DMS 273 (cell line): Measurements from ENCODE around the gene MAFF.
A peak's percentile ranks its signal among the peaks of the same experiment; 100 is the strongest.

Source experiments
- DNase-seq: peaks from one replicate; lab custom pipeline; 2025; ENCODE audit not compliant: unreplicated experiment; lab: John Stamatoyannopoulos, UW

MAFF gene

DNA sequence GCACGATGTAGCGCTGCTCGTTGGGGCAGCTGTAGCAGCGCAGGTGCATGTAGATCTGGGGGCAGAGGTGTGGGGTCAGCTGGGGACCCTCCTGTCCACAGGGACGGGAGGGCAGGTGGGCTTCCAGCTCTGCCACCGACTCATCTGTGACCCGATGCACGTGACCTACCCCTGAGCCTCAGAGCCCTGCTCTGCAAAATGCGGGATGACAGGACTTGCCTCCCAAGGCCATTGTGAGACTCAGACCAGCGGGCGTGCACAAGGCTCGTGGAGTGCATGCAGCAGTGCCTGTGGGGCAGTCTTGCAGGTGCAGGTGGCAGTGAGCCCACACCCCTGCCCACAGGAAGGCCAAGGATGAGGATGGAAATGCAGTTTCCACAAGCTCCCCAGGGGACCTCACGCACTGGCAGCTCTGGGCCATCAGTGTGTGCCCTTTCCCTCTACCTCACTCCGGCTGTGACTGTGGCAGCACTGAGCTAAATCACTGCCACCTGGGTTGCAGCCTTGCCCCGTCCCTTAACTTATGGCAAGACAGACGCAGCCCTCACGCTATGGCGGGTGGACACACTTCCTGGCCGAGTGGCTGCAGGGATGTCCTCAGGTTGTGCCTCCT lies 44.4 kb downstream of the MAFF start:
- no peak for DNase-seq

DNA sequence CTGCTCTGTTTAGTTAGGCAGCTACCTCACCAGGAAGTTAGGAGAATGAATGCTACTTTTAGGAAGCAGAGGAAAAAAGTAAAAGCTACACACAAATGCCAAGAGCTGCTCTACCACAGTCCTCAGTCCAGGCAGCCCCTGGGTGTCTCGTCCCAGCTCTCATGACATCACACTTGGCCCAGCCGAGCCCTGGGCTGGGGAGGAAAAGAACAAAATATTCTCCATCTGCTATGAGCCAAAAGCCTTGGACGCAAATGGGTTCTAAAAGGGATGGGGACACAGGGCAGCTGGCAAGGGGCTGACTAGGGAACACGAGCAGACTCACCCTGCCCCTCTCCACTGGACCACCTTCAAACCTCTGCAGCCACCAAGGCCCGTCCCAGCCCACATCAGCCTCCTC lies 44.9 kb downstream of the MAFF start:
- peak; percentile 36 for DNase-seq

DNA sequence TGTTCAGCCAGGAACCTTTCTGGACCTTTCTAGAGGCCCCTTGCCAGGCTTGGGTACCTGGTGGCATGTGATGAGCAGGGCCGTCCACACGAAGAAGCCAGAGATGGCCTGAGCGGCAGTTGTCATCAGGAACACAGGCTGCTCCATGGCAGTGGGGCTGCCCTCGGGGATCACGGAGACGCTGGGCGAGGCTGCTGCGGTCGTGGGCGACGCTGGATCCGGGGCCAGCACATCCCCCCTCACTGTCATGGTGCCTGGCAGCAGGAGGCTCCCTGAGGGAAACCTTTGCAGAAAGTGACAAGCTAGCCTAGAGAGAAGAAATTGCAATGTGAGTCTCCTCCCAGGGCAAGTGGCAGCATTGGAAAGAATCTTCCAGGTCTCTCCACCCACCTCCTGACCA lies 45.9 kb downstream of the MAFF start:
- no peak for DNase-seq

DNA sequence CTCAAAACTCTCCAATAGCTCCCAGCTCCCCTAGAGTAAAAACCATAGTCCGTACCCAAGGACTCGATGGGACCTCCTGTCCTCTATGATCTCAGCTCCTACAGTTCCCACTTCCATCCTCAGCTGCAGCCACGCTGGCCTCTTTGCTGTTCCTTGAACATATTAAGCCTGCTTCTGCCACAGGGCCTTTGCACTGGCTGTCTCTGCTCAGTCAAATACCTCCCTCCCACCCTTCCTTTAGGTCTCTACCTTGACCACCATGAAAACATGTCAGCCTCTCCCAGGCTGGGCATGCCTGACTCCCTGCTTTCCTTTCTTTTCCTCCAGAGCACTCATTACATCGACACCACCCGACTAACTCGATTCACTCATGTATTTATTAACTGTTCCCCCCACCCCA lies 46.5 kb downstream of the MAFF start:
- DNase-seq, result no peak

DNA sequence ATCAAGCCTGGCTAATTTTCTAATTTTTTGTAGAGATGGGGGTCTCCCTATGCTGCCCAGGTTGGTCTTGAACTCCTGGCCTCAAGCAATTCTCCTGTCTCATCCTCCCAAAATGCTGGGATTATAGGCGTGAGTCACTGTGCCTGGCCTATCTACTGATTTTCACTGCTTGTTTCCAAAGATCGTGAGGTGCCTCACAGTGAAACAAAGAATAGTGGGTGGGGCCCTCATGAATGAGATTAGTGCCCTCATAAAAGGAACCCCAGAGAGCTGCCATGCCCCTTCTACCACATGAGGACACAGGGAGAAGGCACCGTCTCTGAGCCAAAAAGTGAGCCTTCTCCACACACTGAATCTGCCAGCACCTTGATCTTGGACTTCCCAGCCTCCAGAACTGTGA lies 47.5 kb downstream of the MAFF start:
- DNase-seq, result no peak

DNA sequence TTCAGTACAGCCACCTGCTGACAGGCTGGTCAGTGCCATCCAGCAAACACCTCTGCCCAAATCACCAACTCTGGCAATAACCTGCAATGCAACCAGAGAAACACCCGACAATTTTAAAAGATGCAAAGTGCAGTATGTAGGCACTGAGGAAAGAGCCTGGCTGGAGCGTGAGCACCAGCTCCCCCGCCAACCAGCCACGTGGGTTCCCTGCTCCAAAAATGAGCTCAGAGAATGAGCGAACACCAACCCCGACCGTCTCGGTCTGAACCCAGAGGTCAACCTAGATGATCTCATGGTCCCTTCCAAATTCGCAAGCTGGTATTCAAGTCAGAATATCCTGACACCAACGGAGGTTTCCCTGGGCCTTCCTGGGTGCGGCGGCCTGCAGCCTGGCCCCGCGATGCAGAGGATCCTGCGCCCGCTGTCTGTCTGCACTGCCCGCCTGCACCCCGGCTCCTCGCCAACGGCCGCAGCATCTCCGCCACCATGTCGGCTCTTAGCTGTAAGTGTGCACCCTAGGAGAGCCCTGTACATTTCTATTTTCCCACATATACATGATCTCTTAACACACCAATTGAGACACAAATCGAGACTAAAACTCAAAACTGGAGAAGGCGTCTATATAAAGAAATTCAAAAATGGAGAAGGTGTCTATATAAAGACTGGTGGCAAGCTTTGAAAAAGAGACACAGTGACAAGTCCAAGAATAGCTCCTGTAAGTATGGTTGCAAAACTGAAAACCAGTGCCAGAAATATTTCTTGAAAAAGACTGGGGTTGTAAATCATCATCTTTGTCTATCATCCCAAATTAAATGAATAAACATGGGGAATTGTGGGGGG lies 48.2 kb downstream of the MAFF start:
- DNase-seq, result no peak

DNA sequence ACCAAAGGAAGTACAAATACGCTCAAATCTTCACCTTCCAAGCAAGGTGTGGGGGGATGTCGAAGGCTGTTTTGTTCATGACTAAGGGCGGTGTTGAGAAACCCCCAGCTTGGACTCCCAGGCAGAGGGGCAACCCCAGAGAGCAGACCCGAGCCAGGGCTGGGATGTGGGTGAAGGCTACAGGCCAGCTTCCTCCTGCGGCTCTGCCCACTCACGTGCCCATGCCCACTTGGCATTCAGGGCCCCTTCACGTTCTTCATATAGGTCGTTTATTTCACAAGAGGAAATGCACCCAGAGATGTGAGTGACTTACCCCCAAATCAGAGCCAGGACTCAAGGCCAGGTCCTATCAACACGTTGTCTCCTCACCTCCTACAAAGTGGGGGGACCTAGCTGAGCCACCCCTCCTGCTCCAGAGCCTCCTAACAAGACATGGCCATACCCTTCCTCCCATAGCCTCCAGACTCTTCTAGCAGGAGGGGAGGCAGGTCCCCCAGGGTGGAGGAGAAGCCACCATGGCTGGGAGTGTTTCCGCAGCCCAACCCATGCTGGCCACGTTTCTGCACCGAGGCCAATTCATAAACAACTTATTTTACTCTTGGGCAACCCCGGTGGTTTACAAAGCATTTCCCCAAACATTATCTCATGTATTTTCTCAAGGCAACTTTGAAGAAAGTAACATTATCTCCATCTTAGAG lies 49.0 kb downstream of the MAFF start:
- DNase-seq, result no peak

DNA sequence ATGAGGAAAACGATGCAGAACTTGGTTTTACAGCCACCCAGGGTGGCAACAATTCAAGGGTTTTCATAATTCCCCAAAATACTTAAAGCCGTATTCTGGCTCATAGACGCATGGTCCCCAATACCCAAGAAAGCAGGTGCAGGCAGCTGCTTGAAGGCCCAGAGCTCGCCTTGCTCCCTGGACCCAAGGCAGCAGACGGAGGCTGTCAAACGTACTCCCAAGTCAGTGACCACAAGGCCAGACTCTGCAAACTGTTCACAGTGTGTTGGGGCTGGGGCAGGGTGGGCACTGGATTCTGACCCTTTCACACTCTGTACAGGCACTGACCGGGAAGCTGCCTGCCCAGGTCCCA lies 49.5 kb downstream of the MAFF start:
- no peak for DNase-seq

DNA sequence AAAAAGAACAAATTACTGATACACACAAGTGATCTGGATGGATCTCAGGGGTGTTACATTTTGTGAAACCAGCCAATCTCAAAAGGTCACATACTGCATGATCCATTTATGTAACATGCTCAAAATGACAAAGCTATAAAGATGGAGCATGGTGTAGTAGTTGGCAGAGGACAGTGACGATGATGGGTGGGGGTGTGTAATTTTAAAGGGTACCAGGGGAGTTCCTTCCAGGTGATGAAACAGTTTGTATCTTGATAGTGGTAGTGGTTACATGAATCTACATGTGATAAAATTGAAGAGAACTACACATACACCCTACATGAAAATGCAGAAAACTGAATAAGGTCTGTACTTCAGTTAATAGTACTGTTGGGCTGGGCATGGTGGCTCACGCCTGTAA lies 53.9 kb downstream of the MAFF start:
- no peak for DNase-seq

DNA sequence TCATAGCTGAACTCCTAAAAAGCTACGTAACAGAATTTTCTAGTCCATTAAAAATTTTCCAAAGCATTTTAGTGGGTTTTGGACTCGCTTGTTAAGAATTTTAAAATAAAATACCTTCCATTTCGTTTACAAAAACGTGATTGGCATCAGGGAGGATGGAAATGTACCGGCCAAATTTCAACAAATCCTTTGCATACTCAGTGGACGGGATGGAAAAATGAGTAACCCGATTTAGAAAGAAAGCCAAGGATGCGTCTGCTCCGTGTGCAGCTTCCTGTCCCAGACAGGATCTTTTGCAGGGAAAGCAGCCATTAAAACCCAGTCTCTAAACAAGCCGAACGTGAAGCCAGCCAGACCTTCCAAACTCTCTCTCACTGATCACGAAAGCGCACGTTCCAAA lies 55.4 kb downstream of the MAFF start:
- DNase-seq, result no peak

DNA sequence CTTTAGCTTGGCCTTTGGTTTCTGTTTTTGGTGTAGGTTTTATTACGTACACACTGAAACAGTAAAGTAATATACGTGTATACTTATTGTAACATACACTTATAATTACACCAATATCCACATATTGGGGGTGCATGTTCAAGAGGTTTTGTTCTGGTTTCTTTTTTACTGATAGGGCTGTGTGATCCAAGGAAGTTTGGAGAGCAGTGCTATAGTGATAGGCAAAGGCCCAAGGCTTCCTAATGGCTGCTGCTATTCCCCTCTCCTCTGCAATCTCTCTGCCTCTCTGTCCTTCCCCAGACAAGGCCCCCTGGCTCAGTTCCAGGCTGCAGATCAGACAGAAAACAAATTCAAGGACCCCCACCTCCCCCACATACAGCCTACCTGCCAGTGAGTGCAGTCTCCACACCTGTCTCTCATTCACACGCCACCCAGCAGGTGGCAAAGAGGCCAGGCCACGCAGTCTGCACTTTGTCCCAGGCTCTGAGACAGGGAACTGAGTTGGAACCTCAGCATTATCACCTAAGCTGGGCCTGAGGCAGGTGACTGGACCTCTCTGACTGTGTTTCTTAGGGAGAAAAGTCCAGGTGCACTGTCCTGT lies 56.0 kb downstream of the MAFF start:
- no peak for DNase-seq

DNA sequence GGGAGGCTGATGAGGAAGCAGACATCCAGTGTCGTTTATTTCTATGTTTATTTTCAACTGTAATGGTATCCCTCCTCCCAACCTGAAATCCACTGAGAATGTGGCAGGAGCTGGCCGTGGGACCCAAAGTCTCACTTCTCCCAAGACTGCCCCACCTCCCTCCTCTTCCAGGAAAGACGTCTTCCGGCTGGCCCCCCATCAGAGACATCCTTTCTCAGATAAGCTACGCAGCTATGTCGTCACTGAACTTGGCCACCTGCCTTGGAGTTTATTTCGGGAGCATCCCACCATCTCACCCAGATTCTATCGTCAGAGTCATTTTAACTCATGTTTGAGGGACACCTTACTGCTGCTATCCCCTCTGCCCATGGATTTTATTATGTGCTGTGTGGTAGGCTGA lies 57.1 kb downstream of the MAFF start:
- DNase-seq, result no peak

DNA sequence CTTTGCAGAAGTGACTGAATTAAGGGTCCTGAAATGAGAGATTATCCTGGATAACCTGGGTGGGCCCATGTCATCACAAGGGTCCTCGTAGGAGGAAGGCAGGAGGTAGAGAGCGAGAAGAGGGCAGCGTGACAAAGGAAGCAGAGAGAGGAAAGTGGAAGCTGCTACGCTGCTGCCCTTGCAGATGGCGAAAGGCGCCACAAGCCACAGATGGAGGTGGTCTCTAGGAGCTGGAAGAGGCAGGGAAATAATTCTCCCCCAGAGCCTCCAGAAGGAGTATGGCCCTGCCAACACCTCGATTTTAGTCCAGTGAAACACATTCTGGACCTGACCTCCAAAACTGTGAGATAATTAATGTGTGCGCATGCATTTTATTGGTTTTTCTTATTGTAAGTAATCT lies 57.6 kb downstream of the MAFF start:
- no peak for DNase-seq

DNA sequence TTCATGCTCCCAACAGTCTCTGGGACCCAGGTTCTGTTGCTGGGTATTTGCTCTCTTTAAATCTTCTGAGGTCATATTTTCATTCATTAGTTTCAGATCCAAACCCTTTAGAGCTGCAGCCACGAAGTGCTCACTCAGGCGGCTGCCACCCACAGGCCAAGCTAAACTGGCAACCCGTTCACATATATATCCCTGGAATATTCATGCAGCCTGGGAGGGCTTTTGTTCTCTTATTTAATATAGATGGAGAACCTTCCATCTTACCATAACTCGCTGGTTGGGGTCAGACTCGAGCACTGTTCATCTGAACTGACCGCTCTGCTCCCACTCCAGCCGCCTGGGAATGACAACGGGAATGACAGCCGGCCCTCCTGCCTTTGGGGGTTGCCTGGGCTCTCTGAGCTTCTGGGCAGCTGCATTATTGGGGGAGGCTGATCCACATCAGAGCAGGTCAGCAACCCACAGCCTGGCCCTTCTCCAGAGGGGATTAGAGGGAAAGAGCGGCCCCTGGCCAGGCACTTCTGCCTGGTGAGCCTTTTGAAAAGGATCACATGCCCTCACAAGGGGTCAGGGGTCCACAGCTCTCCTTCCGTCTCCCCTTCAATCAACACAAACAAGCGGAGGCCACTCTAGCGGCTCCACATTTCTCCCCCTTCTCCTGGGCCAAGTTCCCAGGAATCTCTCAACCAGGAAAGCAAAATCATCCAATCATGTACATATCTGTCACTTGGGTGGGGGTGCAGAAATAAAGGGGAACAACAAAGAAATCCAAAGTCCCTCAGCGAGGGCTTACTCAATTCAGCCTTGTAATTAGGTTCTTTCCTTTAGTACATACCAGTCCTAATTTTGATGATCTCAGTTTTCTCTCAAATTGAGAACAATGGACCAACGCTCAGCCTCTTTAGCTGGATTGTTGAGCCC lies 59.2 kb downstream of the MAFF start:
- no peak for DNase-seq

DNA sequence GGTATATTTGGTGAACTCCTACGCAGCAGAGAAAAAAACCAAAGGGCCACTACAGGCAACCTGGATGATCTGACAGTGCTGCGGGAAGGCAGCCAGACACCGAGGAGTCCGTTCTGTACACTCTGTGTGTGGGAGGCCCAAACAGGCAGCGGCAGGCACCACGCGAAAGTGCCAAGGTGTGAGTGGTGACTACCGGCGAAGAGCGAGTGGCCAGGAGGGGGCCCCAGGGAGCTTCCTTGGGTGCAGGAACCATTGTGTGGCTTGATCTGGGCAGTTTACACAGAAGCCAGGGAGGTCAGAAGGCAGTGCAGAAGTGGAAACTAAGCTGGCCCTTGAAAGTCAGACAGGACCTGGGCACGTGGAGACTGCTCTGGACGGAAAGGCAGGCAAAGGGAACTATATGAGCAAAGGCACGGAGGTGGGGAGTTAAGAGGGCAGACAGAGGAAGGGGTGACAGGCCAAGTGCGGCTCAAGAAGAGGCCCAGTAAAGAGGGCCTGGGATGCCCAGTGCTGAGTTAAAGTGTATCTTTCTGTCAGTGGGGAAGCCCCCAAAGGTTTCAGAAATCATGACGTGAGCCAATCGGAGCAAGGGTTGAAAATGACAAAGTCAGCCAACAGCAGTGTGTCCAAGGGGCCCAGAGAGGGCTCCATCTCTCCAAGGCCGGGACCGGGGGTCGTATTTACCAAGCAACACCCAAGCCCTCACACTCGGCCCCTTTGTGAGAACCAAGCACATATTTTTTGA lies 60.4 kb downstream of the MAFF start:
- no peak for DNase-seq

DNA sequence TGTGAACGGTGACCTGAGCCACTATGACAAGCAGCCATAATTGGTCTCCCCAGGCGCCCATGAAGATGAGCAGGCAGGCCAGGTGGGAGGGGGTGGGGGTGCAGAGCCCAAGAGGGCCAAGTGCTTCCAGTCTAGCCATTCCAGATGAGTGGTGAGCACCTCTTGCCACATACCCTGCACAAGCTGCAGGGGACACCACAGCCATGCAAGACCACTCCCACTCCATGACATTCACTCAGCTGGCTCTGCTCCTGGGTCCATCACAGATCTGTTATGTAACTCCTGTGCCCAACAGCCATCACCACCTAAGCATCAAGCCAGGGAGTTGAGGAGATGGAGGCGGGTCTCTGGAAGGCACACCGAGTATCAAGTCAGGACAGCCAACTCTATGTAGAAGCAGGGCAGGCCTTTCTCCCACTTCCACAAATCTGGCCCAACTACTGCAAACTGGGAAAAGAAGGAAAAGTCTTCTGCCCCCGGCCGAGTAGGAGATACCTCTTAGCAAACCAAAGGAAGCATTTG lies 62.6 kb downstream of the MAFF start:
- DNase-seq, result no peak
